Sigmoid colon (tissue), 4 donors: ENCODE data around the gene MEIG1.

Experiments used
- CTCF ChIP-seq, 4 experiments: fragments of 450-650 bp in 3 of 4; fragments of 200-600 bp in 1 of 4; IDR thresholded peaks; one replicate each; pipeline ENCODE4 v1.5.1; 2016 to 2019; ENCODE audit warnings: antibody characterized with exemption in 4 of 4, mild to moderate bottlenecking in 3 of 4, moderate library complexity in 2 of 4
- EP300 ChIP-seq, 4 donors: sonication (generic); formaldehyde crosslinking; IDR thresholded peaks; one replicate each; pipeline ENCODE4 v1.6.1; 2017; ENCODE audit warnings: antibody characterized with exemption in 4 of 4

GRCh38 chr10:14917827-14918226 is 41.4 kb upstream of the MEIG1 start:
- TF ChIP-seq CTCF (IDR thresholded peaks at IDR 0.05) (no peak), EP300 (IDR thresholded peaks at IDR 0.05) (no peak)
